ENCODE results near the gene OSBPL1A.

OSBPL1A gene

DNA sequence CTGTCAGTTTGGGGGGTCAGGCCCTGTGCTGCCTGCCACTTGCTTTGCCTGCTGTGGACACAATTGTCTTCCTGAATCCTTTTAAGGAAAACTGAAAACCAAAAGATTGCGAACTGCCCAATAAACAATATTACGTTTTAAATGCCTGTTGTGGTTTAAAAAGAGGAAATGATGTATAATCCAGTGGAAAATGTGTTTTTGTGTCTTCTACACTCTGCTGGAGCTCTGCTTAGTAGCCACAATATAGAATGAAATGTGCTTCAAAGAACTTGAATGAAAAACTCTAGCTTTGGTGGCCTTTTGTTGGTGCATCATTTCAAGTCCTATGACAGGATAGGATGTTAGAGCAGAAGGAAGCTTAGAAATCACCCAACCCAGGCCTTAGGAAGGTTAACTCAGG is 282.0 kb downstream of the OSBPL1A start:
- DNase-seq, result no peak

GRCh38 chr18:24114924-24115549 is 282.6 kb downstream of the OSBPL1A start:
- no peak for DNase-seq

DNA sequence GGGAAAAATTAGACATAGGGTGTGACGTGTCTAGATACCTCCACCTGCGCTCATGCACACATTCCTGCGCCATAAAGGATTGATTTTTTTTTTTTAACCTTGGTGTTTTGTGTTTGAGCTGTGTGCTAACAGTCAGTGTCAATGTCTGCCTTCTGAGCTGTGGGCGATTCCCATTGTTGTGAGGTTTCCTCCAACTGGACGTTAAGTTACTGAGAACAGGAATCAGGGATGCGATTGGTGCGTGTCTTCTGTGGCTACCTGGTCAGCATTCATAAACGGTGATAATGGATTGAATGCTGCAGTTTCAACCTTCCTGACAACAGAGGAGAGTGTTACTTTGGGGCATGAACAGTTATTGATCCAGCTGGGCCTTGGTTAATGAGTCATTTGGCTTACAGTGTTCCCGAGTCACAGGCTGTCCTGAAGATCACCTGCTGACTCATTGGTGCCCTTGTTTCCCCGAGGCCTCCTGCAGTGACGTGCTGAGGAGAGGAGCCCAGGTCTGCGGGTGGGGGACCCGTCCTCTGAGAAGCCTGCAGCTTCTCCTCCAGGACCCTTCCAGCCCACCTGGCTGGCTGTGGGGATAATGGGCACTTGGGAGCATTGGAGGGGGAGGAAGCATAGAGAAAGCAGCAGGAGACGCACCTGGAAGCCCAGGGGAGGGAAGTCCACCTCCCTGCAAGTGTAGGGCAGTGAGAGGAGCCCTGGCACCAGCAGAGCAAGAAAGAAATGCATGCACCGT is 284.6 kb downstream of the OSBPL1A start:
- no peak for DNase-seq

GRCh38 chr18:24112464-24112863 is 285.2 kb downstream of the OSBPL1A start:
- no peak for DNase-seq
